ENCODE results near the gene PTAR1.

GRCh38 chr9:69715096-69715495, 44.7 kb downstream of the PTAR1 start:
- TF ChIP-seq CTCF (IDR thresholded peaks at IDR 0.05 in 8 of 11, conservative IDR thresholded peaks at IDR 0.05 in 3 of 11) (no peak), POLR2A (IDR thresholded peaks at IDR 0.05) (no peak), POLR2AphosphoS5 (IDR thresholded peaks at IDR 0.05) (no peak)
